GM18505 (cell line): ENCODE measurements around the gene LST1.
A peak's percentile ranks its signal among the peaks of the same experiment; 100 is the strongest.

Experiments
- ATAC-seq: cut with Tn5 transposase; IDR thresholded peaks from one replicate; pipeline ENCODE4 v1.9.1; 2021; ENCODE audit not compliant: unreplicated experiment
- POLR2A ChIP-seq: IDR thresholded peaks from 4 replicates; pipeline ENCODE4 v1.6.1; 2011; ENCODE audit warnings: borderline replicate concordance; ENCODE audit not compliant: insufficient read depth, insufficient read length; ENCODE audit errors: extremely low read depth

The LST1 gene

DNA sequence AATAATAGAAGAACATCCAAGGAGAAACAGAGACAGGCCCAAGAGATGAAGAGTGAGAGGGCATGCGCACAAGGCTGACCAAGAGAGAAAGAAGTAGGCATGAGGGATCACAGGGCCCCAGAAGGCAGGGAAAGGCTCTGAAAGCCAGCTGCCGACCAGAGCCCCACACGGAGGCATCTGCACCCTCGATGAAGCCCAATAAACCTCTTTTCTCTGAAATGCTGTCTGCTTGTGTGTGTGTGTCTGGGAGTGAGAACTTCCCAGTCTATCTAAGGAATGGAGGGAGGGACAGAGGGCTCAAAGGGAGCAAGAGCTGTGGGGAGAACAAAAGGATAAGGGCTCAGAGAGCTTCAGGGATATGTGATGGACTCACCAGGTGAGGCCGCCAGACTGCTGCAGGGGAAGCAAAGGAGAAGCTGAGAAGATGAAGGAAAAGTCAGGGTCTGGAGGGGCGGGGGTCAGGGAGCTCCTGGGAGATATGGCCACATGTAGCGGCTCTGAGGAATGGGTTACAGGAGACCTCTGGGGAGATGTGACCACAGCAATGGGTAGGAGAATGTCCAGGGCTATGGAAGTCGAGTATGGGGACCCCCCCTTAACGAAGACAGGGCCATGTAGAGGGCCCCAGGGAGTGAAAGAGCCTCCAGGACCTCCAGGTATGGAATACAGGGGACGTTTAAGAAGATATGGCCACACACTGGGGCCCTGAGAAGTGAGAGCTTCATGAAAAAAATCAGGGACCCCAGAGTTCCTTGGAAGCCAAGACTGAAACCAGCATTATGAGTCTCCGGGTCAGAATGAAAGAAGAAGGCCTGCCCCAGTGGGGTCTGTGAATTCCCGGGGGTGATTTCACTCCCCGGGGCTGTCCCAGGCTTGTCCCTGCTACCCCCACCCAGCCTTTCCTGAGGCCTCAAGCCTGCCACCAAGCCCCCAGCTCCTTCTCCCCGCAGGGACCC is 11.7 kb upstream of the LST1 start:
- TF ChIP-seq POLR2A: peak; percentile 66
- no peak for ATAC-seq

DNA sequence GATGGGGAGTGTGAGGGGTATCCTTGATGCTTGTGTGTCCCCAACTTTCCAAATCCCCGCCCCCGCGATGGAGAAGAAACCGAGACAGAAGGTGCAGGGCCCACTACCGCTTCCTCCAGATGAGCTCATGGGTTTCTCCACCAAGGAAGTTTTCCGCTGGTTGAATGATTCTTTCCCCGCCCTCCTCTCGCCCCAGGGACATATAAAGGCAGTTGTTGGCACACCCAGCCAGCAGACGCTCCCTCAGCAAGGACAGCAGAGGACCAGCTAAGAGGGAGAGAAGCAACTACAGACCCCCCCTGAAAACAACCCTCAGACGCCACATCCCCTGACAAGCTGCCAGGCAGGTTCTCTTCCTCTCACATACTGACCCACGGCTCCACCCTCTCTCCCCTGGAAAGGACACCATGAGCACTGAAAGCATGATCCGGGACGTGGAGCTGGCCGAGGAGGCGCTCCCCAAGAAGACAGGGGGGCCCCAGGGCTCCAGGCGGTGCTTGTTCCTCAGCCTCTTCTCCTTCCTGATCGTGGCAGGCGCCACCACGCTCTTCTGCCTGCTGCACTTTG is 10.7 kb upstream of the LST1 start, which contains the start of gene TNF:
Gene TNF, plus strand, starts transcription at position 231 of the 567 bp plus-strand sequence. Its CDS starts 177 bp downstream, at position 408.
- ATAC-seq: no peak
- TF ChIP-seq POLR2A: peak; percentile 100

DNA sequence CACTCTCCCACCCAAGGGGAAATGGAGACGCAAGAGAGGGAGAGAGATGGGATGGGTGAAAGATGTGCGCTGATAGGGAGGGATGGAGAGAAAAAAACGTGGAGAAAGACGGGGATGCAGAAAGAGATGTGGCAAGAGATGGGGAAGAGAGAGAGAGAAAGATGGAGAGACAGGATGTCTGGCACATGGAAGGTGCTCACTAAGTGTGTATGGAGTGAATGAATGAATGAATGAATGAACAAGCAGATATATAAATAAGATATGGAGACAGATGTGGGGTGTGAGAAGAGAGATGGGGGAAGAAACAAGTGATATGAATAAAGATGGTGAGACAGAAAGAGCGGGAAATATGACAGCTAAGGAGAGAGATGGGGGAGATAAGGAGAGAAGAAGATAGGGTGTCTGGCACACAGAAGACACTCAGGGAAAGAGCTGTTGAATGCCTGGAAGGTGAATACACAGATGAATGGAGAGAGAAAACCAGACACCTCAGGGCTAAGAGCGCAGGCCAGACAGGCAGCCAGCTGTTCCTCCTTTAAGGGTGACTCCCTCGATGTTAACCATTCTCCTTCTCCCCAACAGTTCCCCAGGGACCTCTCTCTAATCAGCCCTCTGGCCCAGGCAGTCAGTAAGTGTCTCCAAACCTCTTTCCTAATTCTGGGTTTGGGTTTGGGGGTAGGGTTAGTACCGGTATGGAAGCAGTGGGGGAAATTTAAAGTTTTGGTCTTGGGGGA is 10.0 kb upstream of the LST1 start:
- ATAC-seq: no peak
- TF ChIP-seq POLR2A: no peak

DNA sequence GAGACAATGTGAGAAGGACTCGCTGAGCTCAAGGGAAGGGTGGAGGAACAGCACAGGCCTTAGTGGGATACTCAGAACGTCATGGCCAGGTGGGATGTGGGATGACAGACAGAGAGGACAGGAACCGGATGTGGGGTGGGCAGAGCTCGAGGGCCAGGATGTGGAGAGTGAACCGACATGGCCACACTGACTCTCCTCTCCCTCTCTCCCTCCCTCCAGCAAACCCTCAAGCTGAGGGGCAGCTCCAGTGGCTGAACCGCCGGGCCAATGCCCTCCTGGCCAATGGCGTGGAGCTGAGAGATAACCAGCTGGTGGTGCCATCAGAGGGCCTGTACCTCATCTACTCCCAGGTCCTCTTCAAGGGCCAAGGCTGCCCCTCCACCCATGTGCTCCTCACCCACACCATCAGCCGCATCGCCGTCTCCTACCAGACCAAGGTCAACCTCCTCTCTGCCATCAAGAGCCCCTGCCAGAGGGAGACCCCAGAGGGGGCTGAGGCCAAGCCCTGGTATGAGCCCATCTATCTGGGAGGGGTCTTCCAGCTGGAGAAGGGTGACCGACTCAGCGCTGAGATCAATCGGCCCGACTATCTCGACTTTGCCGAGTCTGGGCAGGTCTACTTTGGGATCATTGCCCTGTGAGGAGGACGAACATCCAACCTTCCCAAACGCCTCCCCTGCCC is 9.0 kb upstream of the LST1 start:
- no peak for ATAC-seq

DNA sequence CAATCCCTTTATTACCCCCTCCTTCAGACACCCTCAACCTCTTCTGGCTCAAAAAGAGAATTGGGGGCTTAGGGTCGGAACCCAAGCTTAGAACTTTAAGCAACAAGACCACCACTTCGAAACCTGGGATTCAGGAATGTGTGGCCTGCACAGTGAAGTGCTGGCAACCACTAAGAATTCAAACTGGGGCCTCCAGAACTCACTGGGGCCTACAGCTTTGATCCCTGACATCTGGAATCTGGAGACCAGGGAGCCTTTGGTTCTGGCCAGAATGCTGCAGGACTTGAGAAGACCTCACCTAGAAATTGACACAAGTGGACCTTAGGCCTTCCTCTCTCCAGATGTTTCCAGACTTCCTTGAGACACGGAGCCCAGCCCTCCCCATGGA is 8.5 kb upstream of the LST1 start:
- TF ChIP-seq POLR2A: peak; percentile 15

More for the DNA sequence above, 9.0 kb upstream of the LST1 start:
- peak; percentile 76 for TF ChIP-seq POLR2A

DNA sequence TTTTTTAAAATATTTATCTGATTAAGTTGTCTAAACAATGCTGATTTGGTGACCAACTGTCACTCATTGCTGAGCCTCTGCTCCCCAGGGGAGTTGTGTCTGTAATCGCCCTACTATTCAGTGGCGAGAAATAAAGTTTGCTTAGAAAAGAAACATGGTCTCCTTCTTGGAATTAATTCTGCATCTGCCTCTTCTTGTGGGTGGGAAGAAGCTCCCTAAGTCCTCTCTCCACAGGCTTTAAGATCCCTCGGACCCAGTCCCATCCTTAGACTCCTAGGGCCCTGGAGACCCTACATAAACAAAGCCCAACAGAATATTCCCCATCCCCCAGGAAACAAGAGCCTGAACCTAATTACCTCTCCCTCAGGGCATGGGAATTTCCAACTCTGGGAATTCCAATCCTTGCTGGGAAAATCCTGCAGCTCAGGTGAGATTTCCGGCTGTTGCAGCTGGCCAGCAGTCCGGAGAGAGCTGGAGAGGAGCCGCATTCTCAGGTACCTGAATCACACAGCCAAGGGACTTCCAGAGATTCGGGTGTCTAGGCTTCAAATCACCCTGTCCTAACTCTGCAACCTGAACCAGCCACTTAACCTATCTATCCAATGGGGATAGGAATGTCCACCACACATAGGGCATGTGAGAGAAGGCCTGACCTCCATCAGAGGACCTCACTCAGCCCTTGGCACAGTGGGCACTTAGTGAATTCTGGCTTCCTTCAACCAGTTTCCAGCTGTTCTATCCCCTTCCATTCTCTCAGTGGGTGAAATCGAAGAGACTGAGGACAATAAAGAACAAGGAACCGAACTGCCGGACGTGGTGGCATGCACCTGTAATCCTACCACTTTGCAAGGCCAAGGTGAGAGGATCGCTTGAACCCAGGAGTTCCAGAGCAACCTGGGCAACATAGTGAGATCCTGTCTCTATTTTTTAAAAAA is 7.6 kb upstream of the LST1 start:
- no peak for ATAC-seq
- peak; percentile 69 for TF ChIP-seq POLR2A

More for the DNA sequence above, 8.5 kb upstream of the LST1 start:
- ATAC-seq: no peak

DNA sequence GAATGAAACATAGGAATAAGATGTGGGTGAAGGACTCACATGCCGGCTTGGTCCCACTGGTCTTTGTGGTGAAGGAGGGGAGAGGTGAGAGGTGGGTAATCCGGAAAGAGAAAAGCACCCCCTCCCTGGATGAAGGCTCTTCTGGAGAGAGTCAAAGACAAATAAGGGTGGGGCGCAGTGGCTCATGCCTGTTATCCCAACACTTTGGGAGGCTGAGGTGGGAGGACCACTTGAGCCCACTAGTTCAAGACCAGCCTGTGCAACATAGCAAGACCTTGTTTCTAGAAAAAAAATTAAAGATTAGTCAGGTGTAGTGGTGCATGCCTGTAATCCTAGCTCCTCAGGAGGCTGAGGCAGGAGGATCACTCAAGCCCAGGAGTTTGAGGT is 7.0 kb upstream of the LST1 start:
- TF ChIP-seq POLR2A: no peak
- ATAC-seq: no peak

DNA sequence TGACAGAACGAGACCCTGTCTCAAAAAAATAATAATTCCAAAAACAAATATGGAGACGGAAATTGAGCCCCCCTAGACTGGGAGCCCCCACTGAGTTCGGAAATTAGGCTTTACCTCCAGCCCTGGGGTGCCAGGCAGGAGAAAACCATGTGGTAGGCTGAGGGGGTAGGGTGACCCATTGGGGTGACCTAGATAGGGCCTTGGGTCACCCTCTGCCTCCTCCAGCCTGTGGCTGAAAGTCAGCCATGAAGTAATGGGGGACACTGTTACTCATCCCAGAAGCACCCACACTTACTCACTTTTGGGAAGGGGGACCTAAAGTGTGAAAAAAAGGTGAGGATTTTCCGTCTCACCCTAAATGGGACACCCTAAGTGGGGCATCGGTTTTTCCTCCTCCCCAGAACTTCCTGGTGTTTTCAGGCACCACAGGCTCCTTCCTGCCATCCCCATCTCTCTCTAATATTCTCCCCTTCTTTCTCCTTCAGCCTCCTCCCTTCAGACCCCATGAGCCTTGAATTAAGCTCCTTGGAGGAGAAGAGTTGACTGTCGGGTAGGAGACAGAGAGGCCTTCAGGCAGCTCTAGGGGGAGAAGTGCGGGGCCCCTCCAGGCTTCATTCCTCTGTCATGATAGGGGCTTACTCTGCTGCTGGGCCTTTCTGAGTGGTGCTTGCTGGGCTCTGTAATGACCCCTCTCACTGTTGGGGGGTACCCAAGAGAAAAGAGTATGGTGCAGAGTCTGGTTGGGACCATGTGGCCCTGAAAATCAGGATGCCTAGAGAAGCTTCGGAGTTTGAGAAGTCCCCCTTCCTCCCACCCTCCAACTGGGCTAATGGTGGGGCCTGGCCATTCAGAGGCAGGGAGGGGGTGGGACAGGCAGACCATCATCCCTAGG is 6.3 kb upstream of the LST1 start:
- no peak for ATAC-seq

DNA sequence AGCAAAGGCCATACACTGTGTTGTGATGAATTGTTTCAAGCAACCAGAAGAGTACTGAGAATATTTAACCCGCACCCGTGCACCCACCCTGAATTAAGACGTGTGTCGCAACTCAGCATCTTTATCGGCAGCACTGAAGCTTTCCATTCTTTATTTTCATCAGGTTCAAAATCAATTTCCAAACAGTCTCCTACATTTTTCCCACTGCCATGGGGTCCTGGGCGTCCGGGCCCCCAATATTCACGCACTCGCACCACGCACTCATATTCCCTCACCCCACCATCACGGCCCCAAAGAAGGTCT is 5.7 kb upstream of the LST1 start:
- TF ChIP-seq POLR2A: no peak
- ATAC-seq: no peak

More for the DNA sequence above, 6.3 kb upstream of the LST1 start:
- TF ChIP-seq POLR2A: peak; percentile 47

DNA sequence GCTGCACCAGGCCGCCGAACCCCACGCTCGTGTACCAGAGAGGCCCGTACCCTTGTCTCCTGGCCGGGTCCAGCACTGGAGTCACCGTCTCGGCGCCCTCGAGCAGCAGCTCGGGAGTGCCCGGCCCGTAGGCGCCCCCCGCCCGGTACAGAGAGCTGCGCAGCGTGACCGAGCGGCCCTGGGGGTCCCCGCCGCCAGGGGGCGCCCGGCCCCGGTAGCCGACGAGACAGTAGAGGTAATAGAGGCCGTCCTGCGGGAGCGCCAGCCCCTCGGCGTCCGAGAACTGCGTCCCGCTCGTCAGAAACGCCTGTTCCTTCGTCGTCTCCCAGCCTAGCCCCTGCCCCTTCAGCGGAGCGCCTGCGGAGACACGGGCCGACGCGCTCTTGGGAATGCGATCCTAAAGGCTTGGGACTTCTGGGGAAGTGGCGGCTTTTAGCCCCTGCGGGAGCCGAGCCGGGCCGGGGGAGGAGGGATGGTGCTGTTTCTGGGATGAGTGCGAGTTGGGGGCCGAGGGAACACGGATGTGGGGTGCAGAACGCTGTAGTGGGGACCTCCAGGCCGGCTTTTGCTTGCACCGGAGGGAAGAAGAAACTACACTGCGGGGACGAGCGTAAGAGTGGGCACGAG is 5.2 kb upstream of the LST1 start:
- peak; percentile 47 for ATAC-seq

DNA sequence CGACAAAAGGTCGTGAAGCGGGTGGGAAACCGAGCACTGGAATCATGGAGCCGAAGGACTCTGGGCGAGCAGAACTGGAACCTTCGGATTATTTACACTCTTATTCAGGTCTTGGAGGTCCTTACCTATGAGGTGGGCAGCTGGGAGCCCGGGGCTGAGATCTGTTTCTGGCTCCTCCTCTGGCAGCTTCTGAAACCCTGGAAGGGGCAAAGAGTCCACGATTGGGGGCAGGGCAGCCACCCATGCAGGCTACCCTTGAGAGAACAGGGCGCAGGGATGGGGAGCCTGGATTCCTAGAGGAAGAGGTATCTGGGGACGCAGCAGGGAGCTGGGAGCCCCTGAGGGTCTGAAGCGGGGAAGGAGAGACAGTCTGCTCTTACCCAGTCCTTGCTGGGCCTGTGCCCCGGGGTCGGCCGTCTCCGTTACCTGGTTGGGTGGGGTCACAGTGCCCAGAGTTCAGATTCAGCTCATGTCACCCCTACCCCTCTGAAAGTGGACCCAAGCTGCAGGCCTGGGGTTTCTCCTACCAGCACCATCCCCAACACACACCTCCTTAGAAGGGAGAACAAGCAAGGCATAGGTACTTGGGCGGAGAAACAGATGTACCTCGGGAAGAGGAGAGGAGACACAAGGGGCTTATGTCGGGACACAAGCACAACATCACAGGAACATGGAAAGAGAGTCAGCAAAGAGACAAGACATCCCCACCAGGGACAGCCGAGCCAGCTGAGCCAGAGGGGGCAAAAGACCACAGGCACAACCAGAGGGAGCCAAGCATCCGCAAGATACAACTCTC is 4.4 kb upstream of the LST1 start:
- no peak for TF ChIP-seq POLR2A
- no peak for ATAC-seq

More for the DNA sequence above, 5.2 kb upstream of the LST1 start:
- peak; percentile 74 for TF ChIP-seq POLR2A

DNA sequence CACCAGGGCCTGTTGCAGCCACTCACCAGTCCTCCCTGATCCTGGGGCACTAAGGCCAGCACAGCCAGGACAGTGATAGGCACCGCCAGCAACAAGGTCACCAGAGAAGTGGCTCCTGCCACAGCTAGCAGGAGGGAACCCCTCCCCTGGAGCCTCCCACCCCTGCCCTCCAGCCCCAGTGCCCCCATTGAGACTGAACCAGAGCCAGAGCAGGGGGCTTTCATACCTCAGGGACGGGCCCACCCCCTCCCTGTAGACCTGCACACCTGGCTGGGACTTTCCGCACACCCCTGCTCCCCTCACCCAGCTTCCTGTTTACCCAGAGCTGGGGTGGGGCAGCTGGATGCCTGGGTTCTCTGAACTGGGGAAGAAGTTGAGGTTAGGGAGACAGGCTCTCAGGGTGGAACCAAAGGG is 3.8 kb upstream of the LST1 start, which contains the start of gene LTB:
Gene LTB, minus strand, starts transcription at position 195 of the 414 bp plus-strand sequence. Its CDS starts 7 bp downstream, at position 188.
- peak; percentile 71 for TF ChIP-seq POLR2A
- no peak for ATAC-seq
